ENCODE results near the gene GOLGA6L10.
"Not testable (repeated sequence)": the region's sequence is repeated elsewhere in the genome, so short reads cannot be mapped to it uniquely, and the experiment has no call there.

Gene GOLGA6L10

DNA sequence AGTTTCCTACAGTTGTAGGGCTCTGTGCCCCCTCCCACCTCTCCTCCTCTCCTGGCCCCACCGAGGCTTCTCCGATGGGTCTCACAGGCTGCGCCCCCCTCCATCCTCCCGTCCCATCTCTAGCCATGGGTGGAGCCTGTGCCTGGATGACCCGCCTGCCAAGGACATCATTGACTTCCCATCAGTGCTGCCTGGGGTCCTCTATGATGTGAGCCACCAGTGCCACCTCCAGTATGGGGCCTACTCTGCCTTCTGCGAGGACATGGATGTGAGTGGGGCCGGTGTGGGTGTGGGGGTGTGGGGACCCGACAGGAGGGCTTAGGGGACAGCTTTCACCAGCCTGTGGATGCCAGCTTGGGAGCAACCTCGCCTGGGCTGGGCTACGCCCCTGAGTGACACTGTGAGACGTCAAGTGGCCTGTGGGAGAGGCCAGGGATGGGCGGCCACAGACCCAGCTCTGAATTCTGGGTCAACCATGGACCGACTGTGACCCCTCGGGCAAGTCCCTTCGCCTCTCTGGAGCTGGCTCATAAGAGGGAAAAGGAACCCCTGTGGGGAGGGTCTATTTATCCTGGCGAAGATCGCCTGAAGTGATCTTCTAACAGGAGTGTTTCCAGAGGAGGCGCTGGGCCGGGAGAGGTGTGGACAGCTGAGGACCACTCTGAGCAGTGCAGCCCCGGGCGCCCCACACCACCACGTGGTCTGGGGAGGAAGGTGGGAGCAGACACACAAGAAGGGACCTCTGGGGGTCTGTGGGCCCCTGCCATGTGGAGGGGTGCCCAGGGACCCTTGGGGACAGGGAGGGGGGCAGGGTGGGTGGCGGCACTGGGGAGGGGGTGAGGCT is 32.8 kb downstream of the GOLGA6L10 start:
- DNase-seq = not testable (repeated sequence)

- DNase-seq = no peak
Measured at GRCh38 chr15:82315519-82316246, 33.6 kb downstream of the GOLGA6L10 start.

DNA sequence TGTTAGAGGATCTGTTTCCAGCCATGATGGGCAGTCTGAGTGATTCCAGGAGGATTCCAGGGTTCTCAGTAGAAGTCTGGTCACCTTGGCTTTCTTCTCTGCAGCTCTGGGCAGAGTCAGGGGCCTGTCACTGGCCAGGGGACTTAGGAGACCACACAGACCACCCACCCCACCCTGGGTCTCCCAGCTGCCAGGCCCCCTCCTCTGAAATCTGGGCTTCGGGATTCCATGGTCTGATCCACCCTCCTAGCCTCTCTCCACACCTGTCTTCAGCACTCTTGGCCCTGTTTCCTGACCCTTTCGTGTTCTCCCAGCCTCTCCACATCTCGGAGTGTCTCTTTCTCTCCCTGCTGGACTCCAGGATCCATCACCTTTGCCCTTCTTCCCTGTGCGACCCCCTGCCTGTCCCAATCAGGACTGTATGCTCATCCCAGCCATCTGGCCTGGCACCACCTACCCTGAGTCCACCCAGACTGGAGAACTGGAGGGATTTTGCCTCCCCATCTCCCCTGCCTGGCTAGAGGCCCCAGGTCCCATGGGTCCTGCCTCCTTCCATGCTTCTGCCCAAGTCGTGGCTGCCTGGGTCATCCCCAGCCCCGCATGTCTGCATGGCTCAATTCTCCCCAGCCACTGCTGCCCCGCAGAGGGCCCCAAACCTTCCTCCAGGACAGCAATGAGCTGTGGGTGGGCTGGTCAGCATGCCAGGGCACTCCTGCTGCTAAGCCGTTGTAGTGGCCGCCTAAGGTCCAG is 34.3 kb downstream of the GOLGA6L10 start:
- DNase-seq = no peak

DNA sequence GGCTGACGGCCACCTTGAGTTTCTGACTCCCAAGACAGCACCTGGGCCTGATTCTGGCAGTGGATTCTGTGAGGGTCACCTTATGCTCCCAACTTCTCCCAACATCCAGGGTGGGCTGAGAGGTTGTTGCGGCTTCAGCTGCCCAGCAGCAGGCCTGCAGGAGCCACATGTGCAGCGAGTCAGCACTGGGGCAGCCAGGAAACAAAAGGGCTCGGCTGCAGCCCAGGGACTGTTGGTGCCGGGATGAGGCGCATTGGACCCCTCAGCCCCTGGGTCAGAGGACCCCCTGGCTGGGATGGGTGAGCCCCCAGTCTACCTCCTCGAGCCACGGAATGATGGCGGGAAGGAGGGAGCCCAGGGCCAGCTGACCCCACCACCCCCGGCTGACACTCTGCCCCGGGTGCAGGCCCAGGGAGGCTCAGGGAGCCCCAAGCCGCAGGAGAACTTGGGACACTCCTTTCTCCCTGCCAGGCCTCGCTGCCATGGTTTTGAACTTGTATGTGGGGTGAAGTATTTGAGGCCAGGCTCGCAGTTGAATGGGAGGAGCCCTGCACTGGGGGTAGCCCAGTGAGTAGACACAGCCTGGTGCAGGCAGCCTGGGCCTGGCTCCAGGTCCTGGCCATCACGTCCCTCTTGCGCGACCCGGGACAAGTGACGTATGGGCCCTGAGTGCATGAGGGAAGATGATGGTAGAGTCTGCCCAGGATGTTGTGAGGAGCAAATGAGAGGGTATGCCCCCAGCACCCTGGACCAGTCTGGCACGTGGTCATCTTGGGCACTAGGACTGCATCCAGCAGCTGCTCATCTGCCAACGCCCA is 35.1 kb downstream of the GOLGA6L10 start:
- not testable (repeated sequence) for DNase-seq

DNA sequence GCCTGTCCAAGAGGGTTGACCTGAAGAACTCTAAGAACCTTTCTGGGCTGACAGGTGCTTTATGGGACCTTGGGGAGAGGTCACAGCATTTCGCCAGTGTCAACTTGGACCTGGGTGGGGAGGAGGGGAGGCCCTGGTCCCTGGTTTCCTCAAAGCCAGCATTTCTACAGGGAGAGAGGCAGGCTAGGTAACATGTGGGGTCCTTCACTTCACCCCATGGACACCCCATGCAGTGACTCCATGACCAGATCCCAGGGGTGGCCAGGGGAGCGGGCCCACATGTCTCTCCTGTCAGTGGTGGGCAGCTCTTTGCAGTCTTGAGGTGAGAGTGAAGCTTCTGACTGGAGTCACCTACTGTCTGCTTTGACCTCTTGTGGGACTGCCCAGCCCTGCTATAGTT is 35.8 kb downstream of the GOLGA6L10 start:
- no peak for DNase-seq

DNA sequence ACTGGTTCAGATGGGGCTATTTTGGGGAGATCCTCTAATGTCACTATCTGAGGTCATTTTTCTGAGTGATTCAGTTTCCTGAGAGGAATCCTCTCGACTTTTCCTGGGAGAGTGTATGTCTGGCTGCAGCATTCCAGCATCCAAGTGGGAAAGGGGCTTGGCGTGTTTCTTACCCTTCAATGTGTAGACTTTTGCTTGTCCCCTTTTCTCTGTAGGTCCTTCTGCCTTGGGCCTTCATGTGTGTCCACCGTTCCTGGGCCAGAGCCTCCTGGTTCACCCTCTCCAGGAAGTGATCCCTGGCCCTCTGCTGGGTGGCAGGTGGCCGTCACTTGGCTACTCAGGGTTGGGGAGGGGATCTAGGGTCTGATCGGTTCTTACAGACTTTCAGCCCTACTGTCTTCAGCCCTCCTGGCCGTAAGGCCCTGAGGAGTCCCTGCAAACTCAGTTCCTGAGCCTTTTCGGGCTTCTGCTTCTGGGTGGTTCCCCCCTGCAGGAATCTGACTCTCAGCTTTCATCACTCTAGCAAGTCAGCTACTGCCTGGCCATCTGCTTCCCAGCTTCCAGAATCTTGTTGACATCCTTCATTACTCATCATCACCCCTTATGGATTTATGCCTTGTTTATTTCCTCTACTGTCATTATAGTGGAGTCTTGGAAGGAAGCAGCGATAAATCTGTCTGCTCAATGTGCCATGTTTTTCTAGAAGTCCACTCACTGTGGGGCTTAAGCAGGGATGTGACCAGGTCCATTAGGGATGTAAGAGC is 36.5 kb downstream of the GOLGA6L10 start:
- DNase-seq = no peak

DNA sequence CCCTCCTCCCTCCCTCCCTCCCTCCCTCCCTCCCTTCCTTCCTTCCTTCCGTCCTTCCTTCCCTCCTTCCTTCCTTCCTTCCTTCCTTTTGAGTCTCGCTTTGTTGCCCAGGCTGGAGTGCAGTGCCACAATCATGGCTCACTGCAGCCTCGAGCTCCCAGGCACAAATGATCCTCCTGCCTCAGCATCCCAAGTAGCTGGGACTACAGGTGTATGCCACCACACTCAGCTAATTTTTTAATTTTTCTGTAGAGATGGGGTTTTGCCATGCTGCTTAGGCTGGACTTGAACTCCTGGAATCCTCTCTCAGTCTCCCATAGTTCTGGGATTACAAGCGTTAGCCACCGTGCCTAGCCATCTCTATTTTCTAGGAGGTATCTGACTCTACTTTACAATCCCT is 38.0 kb downstream of the GOLGA6L10 start:
- not testable (repeated sequence) for DNase-seq

GRCh38 chr15:82309802-82310201 is 39.5 kb downstream of the GOLGA6L10 start:
- DNase-seq = no peak

- DNase-seq = no peak
Measured at GRCh38 chr15:82307714-82308081, 41.6 kb downstream of the GOLGA6L10 start.

GRCh38 chr15:82306791-82307713 is 42.2 kb downstream of the GOLGA6L10 start:
- DNase-seq = no peak

- DNase-seq = no peak
Measured at GRCh38 chr15:82305621-82306048, 43.6 kb downstream of the GOLGA6L10 start.

GRCh38 chr15:82304778-82305090 is 44.5 kb downstream of the GOLGA6L10 start:
- DNase-seq = no peak

DNA sequence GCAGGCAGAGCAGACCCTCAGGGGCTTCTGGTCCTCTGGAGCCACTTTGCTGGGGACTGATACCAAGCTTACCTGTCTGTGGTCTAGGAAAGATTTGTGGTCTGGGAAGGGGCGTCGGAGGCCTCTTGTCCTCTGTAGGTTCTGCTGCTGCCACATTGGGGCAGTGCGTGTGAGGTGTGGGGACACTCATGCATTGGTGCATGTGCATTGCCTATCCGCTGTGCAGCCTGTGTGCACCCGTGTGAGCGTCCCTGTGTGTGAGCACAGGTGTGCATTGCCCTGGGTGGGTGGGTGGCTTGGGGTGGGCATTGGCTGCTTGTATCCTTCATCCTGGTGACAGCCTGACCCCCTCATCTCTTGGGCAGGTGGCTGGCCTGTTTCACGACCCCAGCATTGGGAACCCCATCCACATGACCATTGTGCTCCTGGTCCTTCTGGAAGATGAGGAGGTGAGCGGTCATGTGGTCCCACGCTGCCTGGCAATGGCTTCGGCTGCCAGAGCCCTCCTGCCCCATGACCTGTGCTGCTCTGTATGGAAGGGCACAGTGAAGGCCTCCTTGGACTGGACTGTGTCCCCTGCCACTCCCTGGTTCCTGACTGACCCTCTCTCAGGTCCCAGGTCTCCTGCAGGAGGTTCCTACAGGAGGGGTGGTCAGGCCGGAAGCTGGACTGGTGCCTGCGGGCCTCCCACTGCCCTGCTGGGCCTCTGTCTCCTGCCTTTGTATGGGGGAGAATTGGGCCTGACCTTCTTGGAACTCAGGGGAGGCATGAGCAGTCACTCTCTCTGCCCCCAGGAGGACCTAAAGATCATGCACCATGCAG is 45.1 kb downstream of the GOLGA6L10 start:
- DNase-seq = no peak

- no peak for DNase-seq
Measured at GRCh38 chr15:82301296-82302016, 47.8 kb downstream of the GOLGA6L10 start.

DNA sequence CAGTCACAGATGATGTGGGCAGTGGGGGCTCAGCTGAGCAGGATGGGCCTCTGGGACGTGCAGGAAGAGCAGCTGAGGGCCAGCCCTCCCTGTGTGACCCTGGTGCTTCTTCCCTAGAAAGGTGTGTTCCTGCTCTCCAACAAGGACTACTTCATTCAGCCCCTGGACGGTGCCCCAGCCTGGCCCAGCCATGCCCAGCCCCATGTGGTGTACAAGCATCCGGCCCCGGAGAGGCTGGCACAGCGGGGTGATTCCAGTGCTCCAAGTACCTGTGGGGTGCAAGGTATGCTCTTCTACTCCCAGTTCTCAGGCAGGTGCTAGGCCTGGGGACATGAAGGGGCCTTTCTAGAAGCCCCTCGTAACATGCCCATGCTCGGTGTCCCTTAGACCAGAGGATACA is 48.4 kb downstream of the GOLGA6L10 start:
- DNase-seq = no peak

- DNase-seq = not testable (repeated sequence)
Measured at GRCh38 chr15:82300326-82300725, 48.9 kb downstream of the GOLGA6L10 start.

DNA sequence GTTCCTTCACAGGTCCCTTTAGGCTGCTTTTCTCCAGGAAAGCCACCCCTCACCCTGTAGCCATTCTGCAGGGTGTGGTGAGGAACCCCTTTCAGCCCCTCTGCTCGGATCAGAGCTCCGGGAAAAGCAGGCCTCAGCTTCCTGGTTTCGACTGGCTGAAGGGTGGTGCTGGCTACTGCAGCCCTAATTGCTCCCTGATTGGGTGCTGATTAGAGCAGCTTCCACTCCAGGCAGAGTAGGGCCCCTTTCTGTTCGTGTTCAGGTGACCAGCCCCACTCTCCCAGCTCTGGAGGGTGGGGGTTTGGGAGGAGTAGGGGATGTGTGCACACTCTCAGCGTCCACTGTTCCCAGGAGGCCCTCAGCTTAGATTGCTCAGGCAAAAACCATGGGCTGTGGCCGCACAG is 49.8 kb downstream of the GOLGA6L10 start:
- DNase-seq = not testable (repeated sequence)

- DNase-seq = no peak
Measured at GRCh38 chr15:82298520-82298919, 50.8 kb downstream of the GOLGA6L10 start.

- DNase-seq = no peak
Measured at GRCh38 chr15:82298032-82298431, 51.2 kb downstream of the GOLGA6L10 start.
